Neural cell (in vitro differentiated cells): ENCODE measurements around the gene SWAP70.

Experiments used
- POLR2AphosphoS5 ChIP-seq: IDR thresholded peaks from 2 replicates; pipeline ENCODE4 v1.6.1; 2012
- TF ChIP-seq, protein P1 (sequence below): IDR thresholded peaks from 2 replicates; pipeline ENCODE4 v1.6.1; 2012; ENCODE audit warnings: borderline replicate concordance

GRCh38 chr11:9748361-9748970 is 84.6 kb downstream of the SWAP70 start:
- TF ChIP-seq POLR2AphosphoS5, result no peak
- TF ChIP-seq, protein P1, sequence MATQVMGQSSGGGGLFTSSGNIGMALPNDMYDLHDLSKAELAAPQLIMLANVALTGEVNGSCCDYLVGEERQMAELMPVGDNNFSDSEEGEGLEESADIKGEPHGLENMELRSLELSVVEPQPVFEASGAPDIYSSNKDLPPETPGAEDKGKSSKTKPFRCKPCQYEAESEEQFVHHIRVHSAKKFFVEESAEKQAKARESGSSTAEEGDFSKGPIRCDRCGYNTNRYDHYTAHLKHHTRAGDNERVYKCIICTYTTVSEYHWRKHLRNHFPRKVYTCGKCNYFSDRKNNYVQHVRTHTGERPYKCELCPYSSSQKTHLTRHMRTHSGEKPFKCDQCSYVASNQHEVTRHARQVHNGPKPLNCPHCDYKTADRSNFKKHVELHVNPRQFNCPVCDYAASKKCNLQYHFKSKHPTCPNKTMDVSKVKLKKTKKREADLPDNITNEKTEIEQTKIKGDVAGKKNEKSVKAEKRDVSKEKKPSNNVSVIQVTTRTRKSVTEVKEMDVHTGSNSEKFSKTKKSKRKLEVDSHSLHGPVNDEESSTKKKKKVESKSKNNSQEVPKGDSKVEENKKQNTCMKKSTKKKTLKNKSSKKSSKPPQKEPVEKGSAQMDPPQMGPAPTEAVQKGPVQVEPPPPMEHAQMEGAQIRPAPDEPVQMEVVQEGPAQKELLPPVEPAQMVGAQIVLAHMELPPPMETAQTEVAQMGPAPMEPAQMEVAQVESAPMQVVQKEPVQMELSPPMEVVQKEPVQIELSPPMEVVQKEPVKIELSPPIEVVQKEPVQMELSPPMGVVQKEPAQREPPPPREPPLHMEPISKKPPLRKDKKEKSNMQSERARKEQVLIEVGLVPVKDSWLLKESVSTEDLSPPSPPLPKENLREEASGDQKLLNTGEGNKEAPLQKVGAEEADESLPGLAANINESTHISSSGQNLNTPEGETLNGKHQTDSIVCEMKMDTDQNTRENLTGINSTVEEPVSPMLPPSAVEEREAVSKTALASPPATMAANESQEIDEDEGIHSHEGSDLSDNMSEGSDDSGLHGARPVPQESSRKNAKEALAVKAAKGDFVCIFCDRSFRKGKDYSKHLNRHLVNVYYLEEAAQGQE, result no peak
